HG03342 (cell line): ENCODE data around the gene IQGAP2.
"Not testable (repeated sequence)": the region's sequence is repeated elsewhere in the genome, so short reads cannot be mapped to it uniquely, and the experiment has no call there.

ENCODE experiments used
- ATAC-seq: cut with Tn5 transposase; IDR thresholded peaks from one replicate; pipeline ENCODE4 v1.9.1; 2021; ENCODE audit warnings: mild to moderate bottlenecking, moderate library complexity; ENCODE audit not compliant: unreplicated experiment

The IQGAP2 gene

GRCh38 chr5:76728965-76729364, 325.9 kb downstream of the IQGAP2 start:
- ATAC-seq = no peak

- no peak for ATAC-seq
These were observed 326.5 kb downstream of the IQGAP2 start for GRCh38 chr5:76729373-76730290.

GRCh38 chr5:76732405-76733048, 329.4 kb downstream of the IQGAP2 start:
- ATAC-seq = no peak

- ATAC-seq = no peak
These were observed 329.9 kb downstream of the IQGAP2 start for GRCh38 chr5:76733049-76733417.

GRCh38 chr5:76735762-76736545, 332.9 kb downstream of the IQGAP2 start:
- no peak for ATAC-seq

DNA sequence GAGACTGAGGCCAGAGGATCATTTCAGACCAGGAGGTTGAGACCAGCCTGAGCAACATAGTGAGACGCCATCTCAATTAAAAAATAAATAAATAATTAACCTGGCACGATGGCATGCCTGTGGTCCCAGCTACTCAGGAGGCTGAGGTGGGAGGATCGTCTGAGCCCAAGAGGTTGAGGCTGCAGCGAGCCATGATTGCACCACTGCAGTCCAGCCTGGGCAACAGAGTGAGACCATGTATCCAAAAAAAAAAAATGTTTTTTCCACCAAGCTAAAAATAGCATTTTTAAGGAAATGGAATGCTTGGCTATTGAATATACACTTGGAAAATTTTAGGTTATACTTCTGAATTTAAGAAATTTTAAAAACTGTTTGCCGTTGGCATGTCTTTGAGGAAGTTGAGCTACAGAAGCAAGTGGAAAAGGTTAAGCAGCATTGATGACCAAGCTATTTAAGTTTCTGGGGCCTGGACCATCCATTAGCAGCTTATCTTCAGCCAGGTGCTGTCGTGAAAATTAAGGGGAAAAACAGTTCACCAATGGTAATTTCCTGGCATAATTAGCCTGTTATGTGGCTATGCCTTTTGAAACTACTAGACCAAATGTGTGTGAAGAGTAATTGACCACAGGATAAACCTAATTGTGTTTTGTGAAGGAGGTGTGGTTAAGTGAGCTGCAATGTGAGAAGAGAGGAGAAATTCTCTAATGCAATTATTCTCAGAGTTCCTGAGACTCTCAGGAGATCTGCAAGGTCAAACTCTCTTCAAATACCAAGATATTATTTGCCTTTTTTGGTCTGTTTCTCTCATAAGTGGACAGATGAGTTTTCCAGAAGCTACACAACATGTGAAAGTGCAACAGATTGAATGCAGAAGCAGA, 333.8 kb downstream of the IQGAP2 start:
- ATAC-seq = no peak

DNA sequence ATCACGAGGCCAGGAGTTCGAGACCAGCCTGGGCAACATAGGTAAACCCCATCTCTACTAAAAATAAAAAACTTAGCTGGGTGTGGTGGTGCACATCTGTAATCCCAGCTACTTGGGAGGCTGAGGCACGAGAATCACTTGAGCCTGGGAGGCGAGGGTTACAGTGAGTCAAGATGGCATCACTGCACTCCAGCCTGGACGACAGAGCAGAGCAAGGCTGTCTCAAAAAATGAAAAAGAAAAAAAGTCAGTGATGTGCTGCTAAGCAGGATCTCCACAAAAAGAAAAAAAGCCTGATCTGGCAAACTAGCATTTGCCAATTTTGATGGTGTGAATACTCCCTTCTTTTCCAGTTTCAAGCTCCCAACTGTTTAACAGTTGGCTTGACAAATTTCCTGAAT, 334.8 kb downstream of the IQGAP2 start:
- no peak for ATAC-seq

- not testable (repeated sequence) for ATAC-seq
These were observed 338.4 kb downstream of the IQGAP2 start for GRCh38 chr5:76741506-76741905.

DNA sequence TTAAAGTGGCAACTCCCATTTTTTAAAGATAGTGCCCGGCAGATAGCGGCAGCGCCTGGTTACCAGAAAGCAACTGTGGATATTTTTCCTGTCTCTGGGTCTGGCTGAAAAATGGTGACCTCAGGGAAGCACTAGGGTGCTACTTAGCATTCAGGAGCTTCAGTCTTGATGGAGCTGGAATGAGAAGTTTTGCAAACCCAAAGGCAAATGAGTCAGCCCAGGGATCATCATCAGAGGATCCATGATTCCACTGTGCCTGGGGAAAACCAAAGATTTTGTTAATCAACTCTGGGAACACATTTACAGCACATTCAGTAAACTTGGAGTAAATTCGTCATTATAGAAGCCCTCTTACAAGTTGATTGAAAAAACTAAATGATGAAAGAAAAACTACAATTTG, 339.5 kb downstream of the IQGAP2 start:
- ATAC-seq = no peak

DNA sequence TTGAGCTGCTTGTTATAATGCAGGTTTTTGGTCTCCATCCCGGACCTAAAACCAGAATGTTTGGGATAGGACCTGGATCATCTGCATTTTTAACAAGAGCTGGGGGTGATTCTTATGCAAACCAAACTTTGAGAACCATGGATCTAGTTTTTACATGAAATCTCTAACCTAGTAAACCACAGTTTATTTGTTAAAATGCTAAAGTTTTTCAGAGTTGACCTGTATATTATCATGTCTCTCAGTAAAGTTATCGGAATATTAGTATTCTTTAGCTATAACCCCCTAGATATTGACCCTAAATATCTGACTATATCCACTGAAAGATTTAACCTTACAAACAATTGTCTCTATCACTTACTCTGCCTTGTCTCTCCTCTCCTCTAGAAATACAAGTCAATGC, 341.5 kb downstream of the IQGAP2 start:
- ATAC-seq = no peak

GRCh38 chr5:76745670-76746069, 342.6 kb downstream of the IQGAP2 start:
- no peak for ATAC-seq

DNA sequence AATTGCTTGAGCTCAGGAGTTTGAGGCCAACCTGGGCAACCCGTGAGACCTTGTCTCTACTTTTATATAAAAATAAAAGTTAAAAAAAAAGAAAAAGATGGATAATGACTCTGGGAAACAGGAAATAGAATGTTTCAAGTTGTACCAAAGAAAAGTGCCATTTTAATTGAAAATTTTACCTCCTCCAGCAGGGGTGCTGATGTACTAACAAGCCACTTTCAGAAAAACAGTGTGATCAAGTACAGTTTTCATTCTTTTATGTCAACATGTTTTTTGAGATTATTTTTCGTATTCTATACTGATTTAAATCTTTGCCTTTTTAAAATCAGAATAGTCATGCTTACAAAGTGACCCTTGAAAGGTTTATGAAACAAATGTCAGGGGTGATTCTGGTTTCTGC, 343.6 kb downstream of the IQGAP2 start:
- no peak for ATAC-seq

DNA sequence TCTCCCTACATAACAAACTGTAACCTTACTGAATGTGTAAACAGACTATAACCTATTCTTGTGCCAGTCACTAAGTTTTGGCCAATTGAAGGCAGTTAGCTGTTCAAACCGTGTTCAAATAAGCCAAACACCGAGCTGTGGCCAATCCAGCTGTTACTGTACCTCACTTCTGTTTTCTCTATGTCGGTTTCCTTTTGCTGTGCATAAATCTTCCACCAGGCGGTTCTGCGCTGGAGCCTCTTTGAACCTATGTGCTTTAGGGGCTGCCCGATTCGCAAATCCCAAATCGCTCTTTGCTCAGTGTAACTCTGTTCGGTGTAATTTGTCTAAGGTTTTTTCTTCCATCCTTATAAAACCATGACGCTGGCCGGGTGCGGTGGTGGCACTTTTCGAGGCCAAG, 344.6 kb downstream of the IQGAP2 start:
- ATAC-seq = no peak

DNA sequence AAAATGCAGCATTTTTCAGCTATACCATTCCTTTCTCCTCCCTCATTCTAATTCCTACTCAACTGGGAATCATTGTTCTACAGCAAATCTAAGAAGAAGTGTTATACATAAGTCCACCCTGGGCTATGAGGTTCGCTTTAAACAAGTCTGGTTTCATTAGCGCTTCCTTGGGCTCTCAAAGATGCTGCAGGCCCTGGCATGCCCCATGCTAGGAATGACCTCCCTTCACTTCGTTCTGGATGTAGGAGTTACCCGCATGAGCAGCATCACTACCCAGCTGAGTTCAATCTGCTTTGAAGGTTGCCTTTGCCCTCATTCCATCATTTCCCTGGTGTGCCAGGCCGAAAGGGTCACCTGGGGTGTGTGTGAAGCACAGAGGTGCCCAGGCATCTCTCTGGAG, 348.2 kb downstream of the IQGAP2 start:
- ATAC-seq = no peak

GRCh38 chr5:76754668-76755078, 351.6 kb downstream of the IQGAP2 start:
- no peak for ATAC-seq

- ATAC-seq = no peak
These were observed 352.9 kb downstream of the IQGAP2 start for GRCh38 chr5:76755779-76756637.

- ATAC-seq = no peak
These were observed 354.0 kb downstream of the IQGAP2 start for GRCh38 chr5:76757049-76757448.
